H1 (cell line): Measurements from ENCODE around the gene MAP1LC3A. TPM values are rescaled to one million over a fixed set of nuclear protein-coding genes. Genes with fewer than 3 reads are reported as not detected.

ENCODE experiments used
- CTCF ChIA-PET: fragments of 300-600 bp; sonication (Branson Sonifier 250); formaldehyde crosslinking; loops from one replicate; lab custom pipeline; 2021; ENCODE audit not compliant: partially characterized antibody; lab: Charles Lee
- POLR2A ChIA-PET: fragments of 300-600 bp; sonication (Branson Sonifier 250); formaldehyde crosslinking; loops from one replicate; lab custom pipeline; 2021; ENCODE audit warnings: inconsistent platforms; ENCODE audit not compliant: partially characterized antibody; lab: Charles Lee
- DNase-seq, 2 experiments: peaks; one replicate each; pipeline versions ENCODE4 v3.0.0 to v3.0.0-alpha.2; 2010 to 2022; ENCODE audit warnings: low spot score in 2 of 2, low read depth in 1 of 2, mixed read lengths in 1 of 2
- FAIRE-seq: peaks from 2 replicates; lab custom pipeline; 2011; peaks lifted over from hg19 to GRCh38; lab: Jason Lieb, UNC
- H2AFZ ChIP-seq: 2 replicates; pipeline ENCODE4 v1.8.1; 2012; ENCODE audit warnings: low read length, inconsistent platforms
- H2AK5ac ChIP-seq: 2 replicates; pipeline ENCODE4 v1.6.1; 2013; ENCODE audit warnings: low read depth, low read length
- H2BK120ac ChIP-seq: replicated peaks from 2 replicates; pipeline ENCODE3; 2013; ENCODE audit warnings: low read depth, low read length, inconsistent platforms
- H2BK12ac ChIP-seq: 2 replicates; pipeline ENCODE4 v1.6.1; 2013; ENCODE audit warnings: low read depth, low read length
- H2BK15ac ChIP-seq: 2 replicates; pipeline ENCODE4 v1.6.1; 2013; ENCODE audit warnings: low read length
- H2BK20ac ChIP-seq: 2 replicates; pipeline ENCODE4 v1.6.1; 2013; ENCODE audit warnings: low read length
- H2BK5ac ChIP-seq: 2 replicates; pipeline ENCODE4 v1.6.1; 2013; ENCODE audit warnings: low read depth, low read length
- H3K14ac ChIP-seq: 2 replicates; pipeline ENCODE4 v1.6.1; 2013; ENCODE audit warnings: inconsistent platforms; ENCODE audit not compliant: insufficient read length
- H3K18ac ChIP-seq: 2 replicates; pipeline ENCODE4 v1.6.1; 2013; ENCODE audit warnings: low read length; ENCODE audit errors: extremely low read depth
- H3K23ac ChIP-seq: 2 replicates; pipeline ENCODE4 v1.6.1; 2013; ENCODE audit warnings: inconsistent platforms; ENCODE audit not compliant: insufficient read length
- H3K23me2 ChIP-seq: 2 replicates; pipeline ENCODE4 v1.6.1; 2013; ENCODE audit warnings: low read depth, low read length
- H3K27ac ChIP-seq: 2 replicates; pipeline ENCODE4 v1.6.1; 2011; ENCODE audit warnings: low read depth, low read length, inconsistent platforms
- H3K27me3 ChIP-seq, 4 experiments: replicated peaks in 1 of 4; 1 replicate in 1 of 4; 2 replicates in 3 of 4; pipeline versions ENCODE4 v1.6.1 to v1.8.1; 2011 to 2013; ENCODE audit warnings: low read length in 3 of 4, mild to moderate bottlenecking in 3 of 4, inconsistent platforms in 2 of 4, mixed read lengths in 2 of 4, moderate library complexity in 1 of 4; ENCODE audit not compliant: control insufficient read depth in 3 of 4, insufficient read depth in 3 of 4; ENCODE audit errors: extremely low read depth in 1 of 4
- H3K36me3 ChIP-seq, 4 experiments: 2 replicates each; pipeline versions ENCODE4 v1.6.1 to v1.8.1; 2011 to 2013; ENCODE audit warnings: mild to moderate bottlenecking in 4 of 4, low read length in 3 of 4, moderate library complexity in 2 of 4, control low read depth in 1 of 4, inconsistent platforms in 1 of 4; ENCODE audit not compliant: insufficient read depth in 4 of 4, control insufficient read depth in 2 of 4
- H3K4ac ChIP-seq: replicated peaks from 2 replicates; pipeline ENCODE3; 2013; ENCODE audit warnings: low read length, low read depth, mixed read lengths, inconsistent platforms; ENCODE audit not compliant: insufficient read length
- H3K4me1 ChIP-seq, 4 experiments: replicated peaks in 1 of 4; 1 replicate in 1 of 4; 2 replicates in 3 of 4; pipeline versions ENCODE4 v1.6.1 to v1.8.1; 2011 to 2013; ENCODE audit warnings: low read length in 3 of 4, inconsistent platforms in 2 of 4, mixed read lengths in 1 of 4; ENCODE audit not compliant: insufficient read depth in 4 of 4, control insufficient read depth in 3 of 4
- H3K4me2 ChIP-seq, 2 experiments: 2 replicates each; pipeline versions ENCODE4 v1.6.1 to v1.8.1; 2011 to 2013; ENCODE audit warnings: low read depth in 2 of 2, low read length in 2 of 2, control low read depth in 1 of 2, inconsistent platforms in 1 of 2, mild to moderate bottlenecking in 1 of 2; ENCODE audit not compliant: insufficient read depth in 1 of 2
- H3K4me3 ChIP-seq, 4 experiments: fragments of 200-600, 300-600 bp in 1 of 4; sonication (generic), shearing (Covaris generic), sonication (Bioruptor Twin) in 1 of 4; 2 replicates each; pipeline versions ENCODE4 v1.5.1 to v1.8.1; 2011 to 2016; ENCODE audit warnings: low read length in 4 of 4, low read depth in 3 of 4, control low read depth in 2 of 4, inconsistent platforms in 2 of 4, mild to moderate bottlenecking in 2 of 4, mixed read lengths in 1 of 4, moderate library complexity in 1 of 4; ENCODE audit not compliant: insufficient read depth in 2 of 4; ENCODE audit errors: extremely low read depth in 1 of 4
- H3K56ac ChIP-seq: replicated peaks from 2 replicates; pipeline ENCODE3; 2013; ENCODE audit warnings: low read depth, mild to moderate bottlenecking, mixed read lengths, low read length, inconsistent platforms; ENCODE audit not compliant: insufficient read length
- H3K79me1 ChIP-seq: 2 replicates; pipeline ENCODE4 v1.6.1; 2013; ENCODE audit warnings: low read depth, low read length, control low read depth
- H3K79me2 ChIP-seq, 2 experiments: 2 replicates each; pipeline versions ENCODE4 v1.6.1 to v1.8.1; 2012 to 2013; ENCODE audit warnings: low read length in 2 of 2, mild to moderate bottlenecking in 2 of 2, inconsistent platforms in 1 of 2; ENCODE audit not compliant: insufficient read depth in 2 of 2, control insufficient read depth in 1 of 2
- H3K9ac ChIP-seq, 4 experiments: replicated peaks in 1 of 4; 1 replicate in 1 of 4; 2 replicates in 3 of 4; pipeline versions ENCODE4 v1.6.1 to v1.8.1; 2011 to 2013; ENCODE audit warnings: low read depth in 3 of 4, low read length in 3 of 4, control low read depth in 2 of 4, mild to moderate bottlenecking in 2 of 4, moderate library complexity in 2 of 4, inconsistent platforms in 1 of 4; ENCODE audit errors: extremely low read depth in 1 of 4
- H3K9me3 ChIP-seq, 2 experiments: 2 replicates each; pipeline versions ENCODE4 v1.6.1 to v1.8.1; 2012 to 2013; ENCODE audit warnings: mild to moderate bottlenecking in 2 of 2, moderate library complexity in 2 of 2, control low read depth in 1 of 2, inconsistent platforms in 1 of 2, low read depth in 1 of 2, low read length in 1 of 2, mixed read lengths in 1 of 2; ENCODE audit not compliant: insufficient read depth in 2 of 2
- H4K20me1 ChIP-seq, 2 experiments: replicated peaks in 1 of 2; 2 replicates each; pipeline versions ENCODE3 to v1.8.1; 2011 to 2013; ENCODE audit warnings: inconsistent platforms in 2 of 2, low read length in 2 of 2, mild to moderate bottlenecking in 1 of 2; ENCODE audit not compliant: insufficient read depth in 2 of 2, control insufficient read depth in 1 of 2
- H4K5ac ChIP-seq: 2 replicates; pipeline ENCODE4 v1.6.1; 2013; ENCODE audit warnings: low read length, low read depth, mixed read lengths, inconsistent platforms; ENCODE audit not compliant: insufficient read length
- H4K8ac ChIP-seq: 2 replicates; pipeline ENCODE4 v1.8.0; 2013; ENCODE audit warnings: mild to moderate bottlenecking, moderate library complexity, low read length, inconsistent platforms; ENCODE audit not compliant: insufficient read depth; ENCODE audit errors: extremely low read depth
- H4K91ac ChIP-seq: replicated peaks from 2 replicates; pipeline ENCODE3; 2013; ENCODE audit warnings: low read length, mixed read lengths, inconsistent platforms; ENCODE audit not compliant: insufficient read length
- CHD1 ChIP-seq: IDR thresholded peaks from 2 replicates; pipeline ENCODE4 v1.6.1; 2012; ENCODE audit warnings: low read depth, low read length, improper control_type of control experiment
- JUND ChIP-seq: IDR thresholded peaks from 2 replicates; pipeline ENCODE4 v1.6.1; 2011; ENCODE audit warnings: mild to moderate bottlenecking, improper control_type of control experiment, low read length
- RBBP5 ChIP-seq: IDR thresholded peaks from 2 replicates; pipeline ENCODE4 v1.7.1; 2012; ENCODE audit warnings: low read depth, mild to moderate bottlenecking, inconsistent platforms, low read length, moderate library complexity, borderline replicate concordance
- RFX5 ChIP-seq: IDR thresholded peaks from 2 replicates; pipeline ENCODE4 v1.6.1; 2011; ENCODE audit warnings: low read depth, low read length, improper control_type of control experiment, borderline replicate concordance
- SIRT6 ChIP-seq: IDR thresholded peaks from one replicate; pipeline ENCODE4 v1.7.1; 2012; ENCODE audit warnings: low read length, inconsistent platforms
- ZNF274 ChIP-seq: IDR thresholded peaks from 2 replicates; pipeline ENCODE4 v1.7.0; 2012; ENCODE audit warnings: low read length, borderline replicate concordance; ENCODE audit errors: extremely low read depth
- WGBS, 2 experiments: shearing (Covaris generic) in 1 of 2; methylation state at CpG; one replicate each; pipeline versions ENCODE4 v1.1.6 to v1.1.7; 2013 to 2015; ENCODE audit warnings: low lambda C conversion rate in 2 of 2, mixed read lengths in 2 of 2, inconsistent platforms in 1 of 2, low coverage in 1 of 2, missing lambda C conversion rate in 1 of 2; ENCODE audit not compliant: insufficient replicate concordance in 2 of 2, insufficient coverage in 1 of 2, insufficient read length in 1 of 2; ENCODE audit errors: extremely low coverage in 1 of 2, missing lambda C conversion rate in 1 of 2; 5-methylcytosine and 5-hydroxymethylcytosine counted together
- polyA plus RNA-seq, 7 experiments: library from polyadenylated mRNA; depleted of rRNA in 3 of 7; stranded (reverse) in 5 of 7; unstranded in 2 of 7; fragments of >200 nt in 5 of 7; fragments of 200-250 nt in 2 of 7; gene quantifications; 1 replicate in 5 of 7; 2 replicates in 1 of 7; 4 replicates in 1 of 7; pipeline versions ENCODE4 v1.2.1 to v1.2.3, GENCODE V29; 2011 to 2013; ENCODE audit warnings: missing spikeins in 2 of 7, mixed read lengths in 2 of 7
- total RNA-seq: library from RNA; stranded (reverse); fragmentation: NEBNext Ultra II Directional; extraction: Animal tissue kit (Norgen Biotek cat#: 25700); gene quantifications from 2 replicates; pipeline ENCODE4 v1.2.1, GENCODE V29; 2021
- TF ChIP-seq, protein P1 (sequence below): IDR thresholded peaks from 2 replicates; pipeline ENCODE4 v1.6.1; 2011; ENCODE audit warnings: low read length, improper control_type of control experiment
- TF ChIP-seq, protein P2 (sequence below): IDR thresholded peaks from 2 replicates; pipeline ENCODE4 v1.6.1; 2011; ENCODE audit warnings: low read depth, mild to moderate bottlenecking, low read length; ENCODE audit not compliant: insufficient read depth

Gene MAP1LC3A
- total and polyA plus RNA-seq, 2 of the 8 experiments (the other 6 are each of a cell fraction or from before 2014, with no cell fraction given), result 5.0 to 6.1 TPM

DNA sequence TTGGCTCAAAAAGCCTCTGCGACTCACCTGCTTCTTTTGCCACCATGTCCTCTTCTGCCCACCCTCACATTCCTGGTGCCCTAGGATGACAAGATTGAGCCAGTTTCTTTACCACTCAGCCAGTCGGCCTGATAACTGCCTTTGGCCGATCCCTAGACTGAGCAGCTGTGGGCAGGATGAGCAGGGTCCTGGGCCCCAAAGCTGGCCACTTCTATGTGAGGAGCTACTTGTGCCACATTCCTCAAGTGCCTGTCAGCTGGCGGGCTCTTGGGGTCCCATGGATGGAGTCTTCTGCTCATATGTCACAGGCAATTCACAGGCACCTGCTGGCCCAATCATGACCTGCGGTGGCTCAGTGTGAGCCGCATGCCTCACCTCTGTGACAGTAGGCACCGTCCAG is 25.8 kb upstream of the MAP1LC3A start:
- Histone ChIP-seq H4K20me1 (peaks cover 0 to 19% of the 10 kb centered on the region in 2 experiments), H3K4ac (no peak overlapping the region), H3K14ac (no peak overlapping the region), H3K23me2 (no peaks in the 10 kb centered on the region), H2BK15ac (no peak overlapping the region), H3K4me1 (no peaks in the 10 kb centered on the region), H4K91ac (no peak overlapping the region), H3K79me2 (no peaks in the 10 kb centered on the region), H2AFZ (no peak overlapping the region), H3K4me2 (no peak overlapping the region), H3K27ac (no peak overlapping the region), H3K18ac (no peak overlapping the region), H3K56ac (no peak overlapping the region), H3K27me3 (no peaks in the 10 kb centered on the region), H2BK5ac (no peak overlapping the region), H2AK5ac (no peak overlapping the region), H2BK12ac (no peak overlapping the region), H3K23ac (no peak overlapping the region), H3K9me3 (no peaks in the 10 kb centered on the region), H3K79me1 (peaks cover 8% of the 10 kb centered on the region), H3K36me3 (peaks cover 16 to 49% (median 21%) of the 10 kb centered on the region in 4 experiments), H3K9ac (no peak overlapping the region), H2BK120ac (no peak overlapping the region), H4K5ac (no peak overlapping the region), H3K4me3 (no peak overlapping the region), H2BK20ac (no peak overlapping the region), H4K8ac (no peak overlapping the region)
- ChIA-PET CTCF (interaction anchor here (0.6 to 4.4 kb wide), 5 partner anchors 11 to 237 kb away, joined by 3 to 16 read pairs (median 5); no protein-coding TSS in a partner anchor), POLR2A (interaction anchor here (0.9 to 1.7 kb wide), 2 partner anchors 12 to 16 kb away, joined by 3 to 5 read pairs; no protein-coding TSS in a partner anchor)
- no peak for FAIRE-seq
- 90% methylated on average over 7 of the region's 7 CpGs; no CpG with 5 or more reads in 1 of the 2 experiments for WGBS, 2 experiments
- TF ChIP-seq, protein P1, sequence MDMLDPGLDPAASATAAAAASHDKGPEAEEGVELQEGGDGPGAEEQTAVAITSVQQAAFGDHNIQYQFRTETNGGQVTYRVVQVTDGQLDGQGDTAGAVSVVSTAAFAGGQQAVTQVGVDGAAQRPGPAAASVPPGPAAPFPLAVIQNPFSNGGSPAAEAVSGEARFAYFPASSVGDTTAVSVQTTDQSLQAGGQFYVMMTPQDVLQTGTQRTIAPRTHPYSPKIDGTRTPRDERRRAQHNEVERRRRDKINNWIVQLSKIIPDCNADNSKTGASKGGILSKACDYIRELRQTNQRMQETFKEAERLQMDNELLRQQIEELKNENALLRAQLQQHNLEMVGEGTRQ, result no peak
- TF ChIP-seq, protein P2, sequence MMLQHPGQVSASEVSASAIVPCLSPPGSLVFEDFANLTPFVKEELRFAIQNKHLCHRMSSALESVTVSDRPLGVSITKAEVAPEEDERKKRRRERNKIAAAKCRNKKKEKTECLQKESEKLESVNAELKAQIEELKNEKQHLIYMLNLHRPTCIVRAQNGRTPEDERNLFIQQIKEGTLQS, result no peak
- no peak for TF ChIP-seq ZNF274
- TF ChIP-seq JUND, result no peak
- no peak for TF ChIP-seq RBBP5
- TF ChIP-seq RFX5, result no peak
- no peak for TF ChIP-seq CHD1
- no peak for TF ChIP-seq SIRT6
- no peak for DNase-seq
